ENCODE measurements around the gene PLA2G6.

GRCh38 chr22:38138961-38139360 is 42.7 kb downstream of the PLA2G6 start:
- TF ChIP-seq EZH2 (IDR thresholded peaks at IDR 0.05; ENCODE audit: insufficient read depth, poor library complexity, severe bottlenecking) (no peak), EZH2phosphoT487 (IDR thresholded peaks at IDR 0.05; ENCODE audit: insufficient read depth, low read depth) (no peak)

Data from GM23248 (cell line).